K562 treated with DMSO at 1 percent for 12 hours (cell line): Measurements from ENCODE around the gene CMSS1. TPM values are rescaled to one million over a fixed set of nuclear protein-coding genes. Genes with fewer than 3 reads are reported as not detected.

ENCODE experiments used
- total RNA-seq: library from RNA; unstranded; fragments of 300-600 nt; gene quantifications from 2 replicates; pipeline ENCODE4 v1.2.3, GENCODE V29; 2022; ENCODE audit not compliant: insufficient read depth

Gene CMSS1
- 26.4 and 28.5 TPM in 2 replicates for total RNA-seq

GRCh38 chr3:99817437-99818240 is at the start of gene CMSS1:
CMSS1 (plus strand) TSS chr3:99817862.

GRCh38 chr3:100114413-100115030 is 296.9 kb downstream of the CMSS1 start, which contains the start of gene FILIP1L:
FILIP1L (minus strand) TSS chr3:100114501.

Other genes starting within 250 kb of the CMSS1 start
- gene COL8A1, start 179.3 kb upstream of the CMSS1 start, total RNA-seq: not detected in 2 replicates